Measurements from ENCODE around the gene GPRC5C.

DNA sequence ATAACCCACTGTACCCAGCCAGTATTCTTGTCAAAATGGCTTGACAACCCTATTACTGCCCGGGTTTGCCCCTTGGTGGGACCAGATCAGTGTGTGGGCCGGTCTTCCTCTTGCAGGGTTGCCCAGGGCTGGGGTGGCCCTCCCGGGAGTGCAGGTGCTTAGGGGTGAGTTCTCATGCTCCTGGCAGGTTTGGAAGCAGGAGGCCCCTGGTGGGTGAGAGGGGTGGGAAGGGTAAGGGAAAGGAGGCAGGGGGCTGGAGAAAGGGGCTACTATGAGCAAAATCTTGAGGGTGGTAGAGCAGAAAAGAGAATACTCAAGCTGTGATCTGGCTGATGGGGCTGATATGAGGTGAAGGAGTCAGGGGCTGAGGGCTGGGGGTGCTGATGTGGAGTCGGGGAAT lies 41.0 kb downstream of the GPRC5C start:
- TF ChIP-seq POLR2A (IDR thresholded peaks at IDR 0.05; ENCODE audit: low read depth, low read length) = no peak
- no peak for TF ChIP-seq POLR2AphosphoS5 (IDR thresholded peaks at IDR 0.05; ENCODE audit: low read depth, low read length)
